Tibial artery (tissue), 4 donors: Measurements from ENCODE around the gene PIGC.

Source experiments
- DNase-seq, 2 donors: peaks; one replicate each; pipeline ENCODE4 v3.0.0-alpha.2; 2019
- H3K27ac ChIP-seq, 2 donors: fragments of 200-600 bp; sonication (generic) in 1 of 2; 1 replicate in 1 of 2; 2 replicates in 1 of 2; pipeline ENCODE4 v1.5.1; 2018 to 2019; ENCODE audit warnings: mild to moderate bottlenecking in 1 of 2
- H3K27me3 ChIP-seq, 2 donors: fragments of 200-600 bp; sonication (generic) in 1 of 2; one replicate each; pipeline versions ENCODE4 v1.5.1 to v1.6.0; 2016 to 2019
- H3K36me3 ChIP-seq, 3 donors: fragments of 200-600 bp; sonication (generic) in 2 of 3; one replicate each; pipeline ENCODE4 v1.5.1; 2016 to 2019; ENCODE audit warnings: mild to moderate bottlenecking in 2 of 3
- H3K4me1 ChIP-seq, 4 donors: fragments of 200-600 bp; sonication (generic) in 2 of 4; 1 replicate in 3 of 4; 2 replicates in 1 of 4; pipeline ENCODE4 v1.5.1; 2016 to 2019
- H3K4me3 ChIP-seq, 2 donors: fragments of 200-600 bp; sonication (generic) in 1 of 2; 1 replicate in 1 of 2; 2 replicates in 1 of 2; pipeline ENCODE4 v1.5.1; 2018 to 2019; ENCODE audit warnings: mild to moderate bottlenecking in 2 of 2
- H3K9me3 ChIP-seq, 3 donors: fragments of 200-600 bp; sonication (generic) in 1 of 3; one replicate each; pipeline ENCODE4 v1.5.1; 2016 to 2019
- intact Hi-C: fragments of 100-400 bp; cut with DNase I; formaldehyde crosslinking; loops from one replicate; pipeline ENCODE4 v1.15.0; 2023; ENCODE audit warnings: low total_unique reads
- TF ChIP-seq, protein P1 (sequence below), 2 experiments: fragments of 200-600 bp in 1 of 2; fragments of 450-650 bp in 1 of 2; IDR thresholded peaks; one replicate each; pipeline ENCODE4 v1.5.1; 2017 to 2019; ENCODE audit warnings: antibody characterized with exemption in 2 of 2, mild to moderate bottlenecking in 1 of 2, moderate library complexity in 1 of 2

The PIGC gene

DNA sequence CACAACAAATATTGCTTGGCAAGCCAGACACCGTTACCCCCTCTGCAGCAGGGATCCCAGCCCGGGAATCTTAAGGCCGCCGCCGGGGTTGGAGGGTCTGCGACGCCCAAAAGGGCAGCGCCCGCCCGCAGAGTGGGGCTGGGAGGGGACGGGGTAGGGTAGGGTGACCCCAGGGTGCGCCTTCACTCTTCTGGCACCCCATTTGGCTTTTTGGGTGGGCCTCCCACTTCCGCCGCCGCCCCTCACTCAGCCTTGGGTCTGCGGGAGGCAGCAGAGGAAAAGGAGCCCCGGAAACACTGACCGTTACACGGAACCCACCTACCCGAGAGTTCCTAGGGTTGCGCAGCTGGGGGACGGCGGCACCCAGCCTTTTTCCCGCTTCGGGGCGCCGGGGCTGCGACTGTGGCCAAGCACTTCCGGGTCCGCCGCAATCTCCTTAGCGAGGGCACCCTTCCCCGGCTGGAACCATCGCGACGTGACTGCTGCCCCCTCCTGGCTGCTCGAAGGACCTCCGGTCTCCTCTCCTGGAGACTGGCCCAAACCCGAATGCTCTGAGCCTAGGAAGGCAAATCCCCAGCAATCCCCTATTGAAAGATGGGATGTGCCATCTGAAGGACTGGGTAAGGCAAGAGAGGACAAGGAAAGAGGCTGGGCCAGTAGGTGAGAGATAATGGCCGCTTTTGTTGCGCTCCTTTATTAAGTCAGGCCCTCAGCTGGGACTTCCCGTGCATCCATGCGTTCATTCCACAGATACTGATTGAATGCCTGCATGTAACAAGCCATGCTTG lies at the start of gene PIGC:
PIGC (minus strand) TSS at position 404 of the 788 bp plus-strand sequence. CDS start 1,447 bp downstream, outside the sequence.
- H3K9me3 ChIP-seq, result no peaks in the 10 kb centered on the region
- H3K36me3 ChIP-seq, result peaks cover 0 to 8% (median 0%) of the 10 kb centered on the region in 3 donors
- intact Hi-C loops, result loop anchor here (10.0 kb wide), 2 partner anchors 119 to 639 kb away; no protein-coding TSS in a partner anchor
- no peaks in the 10 kb centered on the region for H3K27me3 ChIP-seq
- peak within 1 kb of the TSS; percentile 89 to 99 for H3K4me3 ChIP-seq
- DNase-seq, result peak; percentile 87 to 93
- H3K27ac ChIP-seq, result peak within 1 kb of the TSS; percentile 84 to 91
- TF ChIP-seq, protein P1, sequence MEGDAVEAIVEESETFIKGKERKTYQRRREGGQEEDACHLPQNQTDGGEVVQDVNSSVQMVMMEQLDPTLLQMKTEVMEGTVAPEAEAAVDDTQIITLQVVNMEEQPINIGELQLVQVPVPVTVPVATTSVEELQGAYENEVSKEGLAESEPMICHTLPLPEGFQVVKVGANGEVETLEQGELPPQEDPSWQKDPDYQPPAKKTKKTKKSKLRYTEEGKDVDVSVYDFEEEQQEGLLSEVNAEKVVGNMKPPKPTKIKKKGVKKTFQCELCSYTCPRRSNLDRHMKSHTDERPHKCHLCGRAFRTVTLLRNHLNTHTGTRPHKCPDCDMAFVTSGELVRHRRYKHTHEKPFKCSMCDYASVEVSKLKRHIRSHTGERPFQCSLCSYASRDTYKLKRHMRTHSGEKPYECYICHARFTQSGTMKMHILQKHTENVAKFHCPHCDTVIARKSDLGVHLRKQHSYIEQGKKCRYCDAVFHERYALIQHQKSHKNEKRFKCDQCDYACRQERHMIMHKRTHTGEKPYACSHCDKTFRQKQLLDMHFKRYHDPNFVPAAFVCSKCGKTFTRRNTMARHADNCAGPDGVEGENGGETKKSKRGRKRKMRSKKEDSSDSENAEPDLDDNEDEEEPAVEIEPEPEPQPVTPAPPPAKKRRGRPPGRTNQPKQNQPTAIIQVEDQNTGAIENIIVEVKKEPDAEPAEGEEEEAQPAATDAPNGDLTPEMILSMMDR (IDR thresholded peaks at IDR 0.05), result peak; percentile 81 to 87
- peaks cover 0 to 23% (median 9%) of the 10 kb centered on the region in 4 donors for H3K4me1 ChIP-seq

DNA sequence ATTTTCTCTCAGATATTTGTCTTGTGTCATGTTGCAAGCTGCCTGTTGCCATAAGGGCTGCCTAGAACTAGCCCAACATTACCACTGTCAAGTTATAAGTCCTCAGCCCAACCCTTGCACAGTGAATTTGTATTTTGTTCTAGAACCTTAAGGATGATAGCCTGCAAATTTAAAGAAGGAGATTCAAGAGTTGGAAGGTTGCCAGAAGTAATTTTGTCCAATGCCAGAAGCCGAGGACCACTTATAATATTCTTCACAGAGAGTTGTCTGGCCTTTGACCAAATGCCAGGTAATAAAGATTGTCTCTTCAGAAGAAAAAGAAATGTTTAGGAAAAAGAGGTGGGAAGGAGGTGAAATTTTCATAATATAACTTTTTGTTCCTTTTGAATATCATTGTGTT lies 48.6 kb upstream of the PIGC start:
- Histone ChIP-seq H3K9me3 (no peaks in the 10 kb centered on the region), H3K27me3 (peaks cover 0 to 4% of the 10 kb centered on the region in 2 donors), H3K4me1 (peaks cover 0 to 8% (median 3%) of the 10 kb centered on the region in 4 donors), H3K27ac (no peak overlapping the region), H3K4me3 (no peak overlapping the region), H3K36me3 (no peaks in the 10 kb centered on the region)
- intact Hi-C loops, result no loop called here
- TF ChIP-seq, protein P1 (IDR thresholded peaks at IDR 0.05), result no peak
- DNase-seq, result no peak

DNA sequence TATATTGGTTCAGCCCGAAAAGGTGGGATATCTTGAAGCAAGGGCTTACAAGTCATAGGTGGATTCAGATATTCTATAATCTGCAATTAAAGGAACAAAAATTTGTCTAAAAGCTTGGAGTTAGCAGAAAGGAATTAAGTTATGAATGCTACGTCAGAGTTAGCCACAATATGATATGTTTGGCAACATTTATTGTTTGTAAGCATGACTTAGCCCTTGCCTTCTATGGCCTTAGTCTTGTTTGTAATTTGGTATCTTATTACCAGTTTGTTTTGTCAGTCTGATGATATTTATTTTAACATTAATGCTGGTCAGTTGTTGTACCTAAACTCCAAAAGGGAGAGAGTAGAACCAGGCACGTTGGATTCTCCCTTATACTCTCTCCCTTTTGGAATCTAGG lies 46.0 kb upstream of the PIGC start:
- Histone ChIP-seq H3K4me1 (no peaks in the 10 kb centered on the region), H3K9me3 (no peaks in the 10 kb centered on the region), H3K27me3 (peaks cover 0 to 4% of the 10 kb centered on the region in 2 donors), H3K4me3 (no peak overlapping the region), H3K27ac (no peak overlapping the region), H3K36me3 (no peaks in the 10 kb centered on the region)
- intact Hi-C loops, result no loop called here
- TF ChIP-seq, protein P1 (IDR thresholded peaks at IDR 0.05), result no peak
- DNase-seq, result no peak

DNA sequence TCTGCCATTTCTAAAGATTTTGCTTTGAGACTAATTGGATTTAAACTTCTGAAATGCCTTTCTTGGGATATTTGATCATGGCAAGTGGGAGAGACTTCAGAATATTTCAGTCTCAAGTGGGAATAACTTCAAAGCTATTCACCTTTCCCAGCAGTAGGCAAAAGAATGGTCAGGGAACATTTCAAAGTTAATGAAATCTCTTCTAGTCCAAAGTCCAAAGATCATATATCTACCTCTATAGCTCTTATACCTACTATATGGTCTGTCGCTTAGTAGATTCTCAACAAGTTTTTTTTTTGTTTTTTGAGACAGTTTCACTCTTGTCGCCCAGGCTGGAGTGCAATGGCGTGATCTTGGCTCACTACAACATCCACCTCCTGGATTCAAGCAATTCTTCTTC lies 44.5 kb upstream of the PIGC start:
- intact Hi-C loops, result no loop called here

DNA sequence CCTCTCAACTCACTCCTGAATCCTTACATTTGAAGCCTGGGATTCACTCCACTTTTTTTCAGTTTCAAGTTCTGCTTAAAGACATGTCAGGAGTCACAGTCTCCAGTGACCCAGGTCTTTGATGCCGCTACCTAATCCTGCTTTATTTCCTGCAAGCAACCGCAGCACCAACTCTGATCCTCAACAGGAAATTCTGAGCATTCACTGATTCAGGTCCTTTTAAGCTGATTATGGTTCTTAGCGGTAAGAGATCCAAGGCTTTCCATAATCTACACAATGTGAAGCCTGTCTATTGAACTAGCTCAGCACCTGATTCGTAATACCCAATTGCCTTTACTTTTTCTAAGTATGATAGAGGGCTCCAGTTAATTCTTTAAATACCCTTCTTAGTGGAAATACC lies 43.7 kb upstream of the PIGC start:
- Histone ChIP-seq H3K27ac (no peak overlapping the region), H3K36me3 (no peaks in the 10 kb centered on the region), H3K4me3 (no peak overlapping the region), H3K27me3 (peaks cover 0 to 4% of the 10 kb centered on the region in 2 donors), H3K9me3 (no peaks in the 10 kb centered on the region), H3K4me1 (no peaks in the 10 kb centered on the region)
- TF ChIP-seq, protein P1 (IDR thresholded peaks at IDR 0.05), result no peak
- DNase-seq, result no peak
- intact Hi-C loops, result no loop called here

More for the DNA sequence above, 44.5 kb upstream of the PIGC start:
- no peak overlapping the region for H3K4me3 ChIP-seq
- peaks cover 0 to 4% of the 10 kb centered on the region in 2 donors for H3K27me3 ChIP-seq
- no peaks in the 10 kb centered on the region for H3K4me1 ChIP-seq
- no peaks in the 10 kb centered on the region for H3K9me3 ChIP-seq
- no peak overlapping the region for H3K27ac ChIP-seq
- no peak for DNase-seq
- TF ChIP-seq, protein P1 (IDR thresholded peaks at IDR 0.05), result no peak
- no peaks in the 10 kb centered on the region for H3K36me3 ChIP-seq
